22Rv1 (cell line): ENCODE results near the gene FBXL2.

Experiments used
- CTCF ChIP-seq: fragments of 450-650 bp; IDR thresholded peaks from 2 replicates; pipeline ENCODE4 v1.5.1; 2017; ENCODE audit warnings: mild to moderate bottlenecking
- ZFX ChIP-seq: fragments of 450-650 bp; IDR thresholded peaks from 2 replicates; pipeline ENCODE4 v1.6.1; 2017; ENCODE audit warnings: antibody characterized with exemption, borderline replicate concordance

- TF ChIP-seq CTCF (no peak), ZFX (no peak)
Observed at GRCh38 chr3:33377931-33378330, 100.7 kb downstream of the FBXL2 start.
